HG03457 (cell line): Measurements from ENCODE around the gene TMEM131L.

Source experiments
- ATAC-seq: cut with Tn5 transposase; IDR thresholded peaks from one replicate; pipeline ENCODE4 v1.9.1; 2021; ENCODE audit warnings: moderate number of reproducible peaks; ENCODE audit not compliant: unreplicated experiment

The TMEM131L gene

GRCh38 chr4:153521478-153521877 is 55.3 kb downstream of the TMEM131L start:
- no peak for ATAC-seq

DNA sequence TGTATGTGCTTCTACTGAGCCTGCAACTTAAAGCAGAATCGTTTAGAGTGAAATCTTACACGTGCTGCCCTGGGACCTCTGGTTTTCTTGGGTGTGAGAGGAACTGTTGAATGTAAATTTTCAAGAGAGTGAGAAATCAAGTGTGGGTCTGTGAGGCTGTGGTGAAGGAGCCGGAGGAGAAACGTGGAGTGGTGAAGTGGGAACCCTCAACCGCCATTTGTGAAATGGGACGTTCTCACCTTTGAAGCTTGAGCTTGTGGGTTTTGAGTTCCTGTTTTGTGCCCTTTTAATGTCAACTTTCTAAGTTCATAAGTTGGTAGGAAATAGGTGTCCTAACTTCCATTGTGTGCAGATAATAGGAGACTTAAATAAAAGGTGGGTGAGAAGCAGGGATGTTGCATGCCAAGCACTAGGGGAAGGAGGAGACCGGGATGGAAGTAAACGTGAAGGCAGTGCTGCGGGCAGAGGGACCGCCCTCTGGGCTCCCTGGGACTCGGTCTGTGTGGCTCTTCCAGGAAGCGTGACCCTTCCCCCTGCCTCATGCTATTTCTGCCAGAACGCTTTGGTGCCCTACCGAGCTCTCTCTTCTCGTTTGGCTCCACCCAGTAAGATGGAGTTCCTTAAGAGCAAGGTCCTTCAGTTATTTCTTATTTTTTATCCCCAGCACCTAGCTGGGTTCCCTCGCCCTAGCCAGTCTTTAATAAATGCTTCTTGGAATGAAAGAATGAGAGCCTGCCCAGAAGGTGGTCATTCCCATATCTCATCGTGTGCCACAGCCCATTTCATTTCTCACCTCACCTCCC is 56.0 kb downstream of the TMEM131L start:
- peak; percentile 31 for ATAC-seq

GRCh38 chr4:153522802-153523094 is 56.6 kb downstream of the TMEM131L start:
- ATAC-seq, result peak; percentile 55

GRCh38 chr4:153523164-153523796 is 57.1 kb downstream of the TMEM131L start:
- no peak for ATAC-seq

GRCh38 chr4:153523941-153524386 is 57.8 kb downstream of the TMEM131L start:
- no peak for ATAC-seq

DNA sequence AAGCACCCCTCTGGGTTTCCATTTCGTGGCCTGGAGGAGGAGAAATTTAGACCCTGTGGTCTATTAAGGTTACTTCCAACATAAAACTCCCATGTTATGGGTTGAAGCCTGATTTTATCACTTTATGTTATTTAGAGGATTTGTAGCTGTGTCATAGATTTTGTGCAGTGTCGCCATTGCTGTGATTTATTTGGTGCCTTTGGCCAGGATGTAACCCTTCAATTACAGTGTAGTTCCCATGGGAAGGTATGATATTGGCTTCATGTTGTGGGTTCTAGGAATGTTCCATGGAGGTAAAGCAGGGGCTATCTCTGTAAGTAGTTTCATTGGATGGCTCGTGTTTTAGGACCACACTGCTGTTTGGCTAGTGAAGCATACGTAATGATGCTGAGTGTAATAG is 58.5 kb downstream of the TMEM131L start:
- no peak for ATAC-seq

DNA sequence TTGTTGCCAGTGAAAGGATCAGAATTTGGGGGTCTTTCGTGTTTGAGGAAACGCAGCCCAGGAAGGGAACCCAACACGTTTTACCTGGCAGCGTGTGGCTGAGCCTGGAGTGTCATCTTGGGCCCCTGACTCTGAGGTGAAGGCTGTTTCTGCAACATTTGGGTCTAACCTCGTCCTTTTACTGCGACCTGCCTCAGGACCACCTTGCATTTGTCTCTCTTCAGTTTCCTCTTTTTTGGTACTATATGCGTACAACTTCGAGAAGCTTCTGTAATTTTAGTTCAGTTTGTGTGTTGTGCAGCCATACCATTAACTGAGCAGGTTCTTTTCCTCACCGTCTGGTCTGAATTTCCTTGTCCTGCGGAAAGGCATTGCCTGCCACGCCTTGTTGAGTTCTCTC is 61.5 kb downstream of the TMEM131L start:
- ATAC-seq, result no peak

- peak; percentile 41 for ATAC-seq
Observed at GRCh38 chr4:153528705-153529485, 62.7 kb downstream of the TMEM131L start.

- ATAC-seq, result no peak
Observed at GRCh38 chr4:153529646-153530045, 63.5 kb downstream of the TMEM131L start.

DNA sequence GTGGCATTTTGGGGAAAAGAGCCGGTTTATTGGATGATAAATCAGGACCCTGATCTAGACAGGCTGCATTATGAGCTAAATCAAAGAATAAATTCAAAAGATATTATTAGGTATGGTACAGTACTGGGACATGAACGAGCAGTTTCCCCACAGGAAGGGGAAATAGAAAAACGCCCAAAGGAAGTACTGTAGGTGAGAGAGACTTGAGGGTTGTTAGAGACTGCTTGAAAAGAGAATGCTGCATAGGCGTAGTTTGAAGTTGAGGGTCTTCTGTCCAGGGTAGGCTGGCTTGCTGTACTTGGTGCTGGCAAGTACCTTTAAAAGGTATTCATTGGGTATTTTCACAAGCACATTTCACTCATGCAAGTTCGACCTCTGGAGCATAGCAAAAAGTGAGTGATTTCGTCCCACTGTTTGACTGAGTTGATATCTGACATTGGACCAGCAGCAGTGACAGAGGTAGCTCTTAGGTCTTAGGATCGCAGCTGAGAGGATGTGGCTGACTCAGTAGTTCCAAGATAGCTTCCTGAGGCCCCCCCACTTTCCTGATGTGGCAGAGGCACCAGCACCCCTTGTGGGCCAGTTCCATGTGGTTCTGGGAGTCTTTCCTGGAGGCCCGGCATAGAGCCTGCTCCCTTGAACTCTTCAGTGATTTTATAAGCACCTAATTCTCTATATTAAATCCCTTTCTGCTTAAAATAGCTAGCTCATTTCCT is 64.3 kb downstream of the TMEM131L start:
- no peak for ATAC-seq

- ATAC-seq, result no peak
Observed at GRCh38 chr4:153531000-153531358, 64.8 kb downstream of the TMEM131L start.

GRCh38 chr4:153531976-153532626 is 65.9 kb downstream of the TMEM131L start:
- no peak for ATAC-seq

DNA sequence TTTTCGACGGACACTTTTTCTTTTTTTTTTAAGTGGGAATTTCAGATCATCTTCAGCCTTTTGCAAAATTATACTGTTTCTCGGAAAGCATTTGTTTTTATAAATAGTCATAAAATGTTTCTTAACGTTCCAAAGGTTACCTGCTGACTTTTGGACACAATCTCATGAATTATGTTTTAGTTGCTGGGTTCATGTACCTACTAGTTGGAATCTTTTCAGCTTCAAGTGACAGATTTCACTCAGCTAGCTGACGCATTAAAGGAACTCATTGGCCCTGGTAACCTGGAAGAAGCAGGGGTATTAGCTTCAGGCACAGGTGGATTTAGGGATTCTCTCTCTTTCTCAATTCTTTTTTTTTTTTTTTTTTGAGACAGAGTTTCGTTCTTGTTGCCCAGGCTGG is 66.5 kb downstream of the TMEM131L start:
- ATAC-seq, result no peak

DNA sequence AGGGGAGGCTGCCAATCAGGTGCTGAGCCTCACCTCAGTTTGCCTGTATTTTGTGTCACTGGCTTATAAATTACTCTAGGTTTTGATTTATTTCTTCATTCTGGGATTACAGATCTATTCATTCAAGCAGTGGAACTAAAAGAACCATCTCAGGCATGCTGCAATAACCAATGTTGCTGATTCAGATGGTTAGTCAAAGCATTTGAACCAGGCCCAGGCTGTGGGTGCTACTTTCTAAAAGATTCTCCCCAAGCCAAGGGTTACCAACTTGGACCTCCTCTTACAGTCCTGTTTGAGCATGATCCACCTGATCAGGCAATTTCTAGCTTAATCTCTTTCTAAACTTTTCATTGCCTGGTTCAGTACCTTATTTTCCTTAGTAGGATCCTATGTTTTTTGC is 67.2 kb downstream of the TMEM131L start:
- ATAC-seq, result no peak

DNA sequence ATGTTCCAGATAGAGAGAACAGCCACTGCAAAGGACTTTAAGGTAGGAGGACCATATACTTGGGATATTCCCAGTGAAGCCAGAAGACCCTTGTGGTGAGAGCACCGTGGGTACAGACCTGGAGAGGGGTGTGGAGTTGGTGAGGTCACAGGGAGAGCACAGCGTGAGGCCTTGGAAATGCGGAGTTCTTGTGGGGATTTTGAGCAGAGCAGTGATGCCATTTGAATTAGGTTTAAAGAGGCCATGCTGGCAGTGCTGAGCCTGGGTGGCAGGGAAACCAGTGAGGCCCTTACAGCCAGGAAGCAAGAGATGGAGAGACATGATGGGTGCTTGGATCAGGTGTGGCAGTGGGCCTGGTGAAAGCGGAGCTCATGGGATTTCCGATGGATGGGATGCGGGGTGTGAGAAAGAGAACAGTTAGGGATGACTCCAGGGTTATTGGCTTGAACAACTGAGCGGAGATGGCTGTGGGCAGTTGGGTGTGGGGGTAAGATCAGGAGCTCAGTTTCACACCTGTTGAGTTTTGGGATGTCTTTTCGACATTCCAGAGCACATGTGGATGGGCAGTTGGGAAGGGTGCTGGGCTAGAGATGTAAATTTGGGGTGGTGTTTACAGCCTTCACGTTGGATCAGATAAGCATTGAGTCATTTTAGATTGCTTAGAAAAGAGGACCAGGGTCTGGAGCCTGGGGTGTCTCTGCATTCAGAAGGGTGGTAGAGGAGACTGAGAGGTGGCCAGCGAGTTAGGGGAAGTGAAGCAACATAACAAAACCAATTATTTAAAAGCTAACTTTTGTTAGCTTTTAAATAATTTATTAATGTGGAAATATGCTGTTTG is 68.9 kb downstream of the TMEM131L start:
- ATAC-seq, result no peak

DNA sequence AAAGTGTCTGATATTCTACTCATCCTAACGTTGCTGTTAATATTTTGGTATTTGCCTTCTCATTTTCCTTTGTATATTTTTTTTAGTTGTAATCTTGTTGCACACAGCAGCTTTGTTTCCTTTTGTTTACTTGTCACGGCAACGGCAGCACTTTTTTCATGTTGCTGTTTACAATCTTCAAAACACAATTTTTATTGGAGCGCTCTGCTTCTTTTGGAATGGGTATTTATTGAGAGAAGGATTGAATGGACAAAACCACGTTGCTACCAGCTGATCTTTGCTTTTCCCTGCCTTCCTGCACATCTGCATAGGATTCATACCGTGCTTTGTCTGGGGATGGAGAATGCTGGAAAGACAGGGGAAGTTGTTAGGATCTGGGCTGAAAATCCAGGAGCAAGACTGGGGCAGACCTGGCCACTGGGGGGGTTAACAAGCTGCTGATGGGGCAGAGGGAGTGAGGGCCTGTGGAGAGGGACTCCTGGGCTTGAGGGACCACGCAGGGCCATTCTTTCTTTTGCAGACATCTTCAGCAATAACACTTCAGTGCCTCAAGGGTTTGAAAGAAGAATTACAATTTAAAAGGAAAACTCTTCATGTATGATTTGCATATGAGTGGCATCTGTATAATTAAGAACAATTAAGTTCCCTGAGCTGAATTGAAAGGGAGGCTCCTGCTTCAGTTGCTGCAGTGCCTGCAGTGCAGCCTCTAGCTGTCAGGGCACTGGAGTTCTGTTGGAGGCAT is 69.8 kb downstream of the TMEM131L start:
- no peak for ATAC-seq

DNA sequence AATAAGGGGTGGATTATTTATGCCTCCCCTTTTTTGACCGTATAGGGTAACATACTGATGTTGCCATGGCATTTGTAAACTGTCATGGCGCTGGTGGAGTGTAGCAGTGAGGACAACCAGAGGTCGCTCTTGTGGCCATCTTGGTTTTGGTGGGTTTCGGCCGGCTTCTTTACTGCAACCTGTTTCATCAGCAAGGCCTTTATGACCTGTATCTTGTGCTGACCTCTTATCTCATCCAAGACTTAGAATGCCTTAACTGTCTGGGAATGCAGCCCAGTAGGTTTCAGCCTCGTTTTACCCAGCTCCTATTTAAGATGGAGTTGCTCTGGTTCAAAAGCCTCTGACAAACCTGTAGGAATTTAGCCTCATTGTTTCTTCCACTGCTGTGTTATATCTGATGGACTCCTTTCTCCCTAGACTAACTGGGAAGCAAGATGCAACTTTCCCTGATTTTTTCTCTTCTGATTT is 71.4 kb downstream of the TMEM131L start:
- no peak for ATAC-seq

- no peak for ATAC-seq
Observed at GRCh38 chr4:153538487-153539357, 72.6 kb downstream of the TMEM131L start.
